GM12874 (cell line): ENCODE results near the gene KIAA1191.

Source experiments
- CTCF ChIP-seq: IDR thresholded peaks from 2 replicates; pipeline ENCODE4 v1.5.1; 2011; ENCODE audit warnings: low read depth, mild to moderate bottlenecking, control low read depth, low read length, moderate library complexity; ENCODE audit not compliant: insufficient read depth

Gene KIAA1191

GRCh38 chr5:176341325-176342157 lies 20.0 kb downstream of the KIAA1191 start:
- TF ChIP-seq CTCF, result no peak

DNA sequence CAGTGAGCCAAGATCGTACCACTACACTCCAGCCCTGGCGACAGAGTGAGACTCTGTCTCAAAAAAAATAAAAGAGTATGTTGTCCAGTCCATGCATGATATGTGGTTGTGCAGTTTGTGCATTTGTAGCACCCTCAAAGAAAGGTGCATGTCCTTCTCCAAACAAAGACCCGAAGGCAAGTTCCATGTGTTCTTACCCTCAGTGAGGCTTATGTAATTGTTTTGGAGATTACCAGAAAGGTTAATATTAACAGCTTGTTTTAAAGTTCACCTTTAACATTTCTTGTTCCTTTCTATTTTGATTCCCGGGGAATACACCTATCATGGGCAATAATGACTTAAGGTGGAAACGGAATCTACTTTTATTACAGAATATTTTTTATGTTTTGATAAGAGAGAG lies 22.3 kb downstream of the KIAA1191 start:
- TF ChIP-seq CTCF, result no peak

DNA sequence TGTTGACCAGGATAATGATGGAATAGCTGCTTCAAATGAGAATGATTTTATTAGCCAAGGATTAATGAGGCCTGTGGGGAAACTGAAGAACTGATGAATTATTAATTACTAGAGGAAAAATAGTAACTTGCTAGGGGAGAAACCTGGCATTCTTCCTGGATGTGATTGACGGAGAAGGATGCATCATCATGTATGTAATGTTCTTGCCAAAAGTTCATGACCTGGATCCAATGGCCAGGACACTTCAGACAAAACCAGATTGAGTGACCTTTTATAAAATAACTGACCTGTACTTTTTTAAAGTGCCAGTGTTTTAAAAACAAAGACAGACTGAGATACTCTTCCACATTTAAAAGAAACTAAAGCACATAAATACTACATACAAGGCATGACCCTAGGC lies 23.7 kb downstream of the KIAA1191 start:
- no peak for TF ChIP-seq CTCF

GRCh38 chr5:176334031-176334770 lies 27.4 kb downstream of the KIAA1191 start:
- no peak for TF ChIP-seq CTCF

DNA sequence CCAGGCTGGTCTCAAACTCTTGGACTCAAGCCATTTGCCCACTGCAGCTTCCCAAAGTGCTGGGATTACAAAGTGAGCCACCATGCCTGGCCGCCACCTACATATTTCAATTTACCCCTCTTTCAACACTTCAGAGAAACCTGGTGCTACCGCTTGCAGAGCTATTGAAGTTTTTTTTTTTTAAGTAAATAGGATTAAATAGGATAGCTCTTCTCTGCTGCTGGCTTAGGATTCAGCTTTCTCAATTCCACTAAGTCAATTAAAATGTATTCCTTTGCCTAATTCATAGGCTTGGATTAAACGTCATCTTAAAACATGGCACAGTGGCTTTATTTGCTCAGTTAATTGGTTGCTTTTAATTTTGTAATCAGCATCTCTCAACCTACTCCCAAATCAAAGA lies 41.0 kb downstream of the KIAA1191 start:
- no peak for TF ChIP-seq CTCF

DNA sequence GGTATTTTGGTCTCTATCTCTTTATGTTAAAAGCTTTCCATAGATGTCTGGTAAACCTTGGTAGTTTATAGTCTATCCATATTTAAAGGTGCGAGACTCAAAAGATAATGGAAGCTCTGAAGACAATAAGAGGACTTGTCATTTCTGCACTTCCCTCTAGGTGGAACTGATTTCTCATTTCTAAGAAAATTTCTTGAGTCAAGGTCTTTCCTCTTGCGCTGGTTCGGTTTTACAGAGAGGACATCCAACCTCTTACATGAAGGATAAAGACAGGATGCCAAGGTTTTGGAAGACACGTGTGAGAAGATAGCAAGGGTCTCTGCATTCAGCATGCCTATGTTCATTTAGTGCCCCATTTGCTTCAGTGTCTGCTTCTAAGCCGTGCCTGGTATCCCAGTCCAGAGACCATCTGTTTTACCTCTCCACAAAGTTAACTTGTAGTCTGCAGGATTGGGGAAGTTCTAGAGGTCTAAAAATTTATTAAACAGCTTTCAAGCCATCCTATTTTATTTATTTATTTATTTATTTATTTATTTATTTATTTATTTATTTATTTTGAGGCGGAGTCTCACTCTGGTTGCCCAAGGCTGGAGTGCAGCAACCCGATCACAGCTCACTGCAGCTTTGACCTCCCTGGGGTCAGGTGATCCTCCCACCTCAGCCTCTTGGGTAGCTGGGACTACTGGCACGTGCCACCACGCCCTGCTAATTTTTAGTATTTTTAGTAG lies 41.6 kb downstream of the KIAA1191 start:
- peak; percentile 4; the same call in 1 of the 2 replicates for TF ChIP-seq CTCF
